Duodenal mucosa (tissue), 2 donors: ENCODE measurements around the gene DCHS2.

Source experiments
- H3K27ac ChIP-seq: one replicate; pipeline ENCODE4 v1.7.0; 2013; ENCODE audit warnings: low read depth, low read length
- H3K27me3 ChIP-seq, 2 donors: one replicate each; pipeline ENCODE4 v1.7.0; 2013; ENCODE audit warnings: low read length in 2 of 2, control low read depth in 1 of 2; ENCODE audit not compliant: insufficient read depth in 2 of 2, control insufficient read depth in 1 of 2
- H3K36me3 ChIP-seq, 2 donors: one replicate each; pipeline ENCODE4 v1.7.0; 2013; ENCODE audit warnings: low read length in 2 of 2, control low read depth in 1 of 2; ENCODE audit not compliant: insufficient read depth in 2 of 2, control insufficient read depth in 1 of 2
- H3K4me1 ChIP-seq, 2 donors: one replicate each; pipeline ENCODE4 v1.7.0; 2013; ENCODE audit warnings: low read length in 2 of 2, control low read depth in 1 of 2; ENCODE audit not compliant: insufficient read depth in 2 of 2, control insufficient read depth in 1 of 2
- H3K4me3 ChIP-seq, 2 donors: one replicate each; pipeline ENCODE4 v1.7.0; 2013; ENCODE audit warnings: low read length in 2 of 2, low read depth in 1 of 2
- H3K9ac ChIP-seq, 2 donors: one replicate each; pipeline ENCODE4 v1.7.0; 2013; ENCODE audit warnings: low read length in 2 of 2, low read depth in 1 of 2
- H3K9me3 ChIP-seq, 2 donors: one replicate each; pipeline ENCODE4 v1.7.0; 2013; ENCODE audit warnings: low read length in 2 of 2, control low read depth in 1 of 2; ENCODE audit not compliant: control insufficient read depth in 1 of 2

The DCHS2 gene

DNA sequence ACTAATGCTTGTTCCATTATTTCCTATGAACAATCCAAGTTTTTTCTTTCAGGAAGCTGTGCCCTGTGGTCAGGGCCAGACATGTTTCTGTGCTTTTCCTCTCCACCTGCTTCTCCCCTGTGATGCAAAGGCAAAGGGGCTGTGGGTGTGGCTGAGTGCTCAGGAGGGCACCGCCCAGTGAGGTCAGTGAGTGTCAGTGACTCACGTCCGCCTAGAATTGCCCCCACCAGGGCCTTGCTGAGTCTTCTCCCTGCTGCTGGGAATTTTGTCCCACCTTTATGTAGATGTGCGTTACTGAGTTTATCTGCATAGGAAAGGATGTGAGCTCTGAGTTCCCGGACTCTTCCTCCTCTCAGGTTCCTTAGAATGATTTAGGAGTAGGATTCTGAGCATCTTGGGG lies 283.2 kb downstream of the DCHS2 start:
- H3K4me3 ChIP-seq, result no peak overlapping the region
- no peaks in the 10 kb centered on the region for H3K4me1 ChIP-seq
- H3K36me3 ChIP-seq, result no peaks in the 10 kb centered on the region
- no peak overlapping the region for H3K9ac ChIP-seq
- H3K9me3 ChIP-seq, result no peaks in the 10 kb centered on the region
- H3K27ac ChIP-seq, result no peak overlapping the region
- H3K27me3 ChIP-seq, result no peaks in the 10 kb centered on the region

DNA sequence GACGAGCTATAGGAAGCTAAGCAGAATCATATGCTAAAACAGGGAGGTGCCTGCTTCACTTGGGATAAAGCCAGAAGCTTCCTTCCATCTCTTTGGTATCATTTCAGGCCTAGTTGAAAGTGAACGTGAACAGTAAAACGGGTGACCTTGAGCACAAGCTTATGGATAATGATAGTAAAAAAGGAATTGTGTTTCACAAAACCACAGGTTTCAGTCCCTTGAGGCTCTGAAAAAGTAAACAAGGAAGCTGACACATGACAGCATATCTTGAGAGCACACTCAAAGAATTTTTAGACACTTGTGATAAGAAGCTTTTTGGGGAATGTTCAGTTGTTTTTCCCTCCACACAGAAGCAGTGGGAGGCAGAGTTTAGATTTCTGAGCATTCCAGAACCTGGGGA lies 286.1 kb downstream of the DCHS2 start:
- Histone ChIP-seq H3K9ac (no peak overlapping the region), H3K4me3 (no peak overlapping the region), H3K27me3 (no peaks in the 10 kb centered on the region), H3K9me3 (no peaks in the 10 kb centered on the region), H3K27ac (no peak overlapping the region), H3K36me3 (no peaks in the 10 kb centered on the region), H3K4me1 (no peaks in the 10 kb centered on the region)

DNA sequence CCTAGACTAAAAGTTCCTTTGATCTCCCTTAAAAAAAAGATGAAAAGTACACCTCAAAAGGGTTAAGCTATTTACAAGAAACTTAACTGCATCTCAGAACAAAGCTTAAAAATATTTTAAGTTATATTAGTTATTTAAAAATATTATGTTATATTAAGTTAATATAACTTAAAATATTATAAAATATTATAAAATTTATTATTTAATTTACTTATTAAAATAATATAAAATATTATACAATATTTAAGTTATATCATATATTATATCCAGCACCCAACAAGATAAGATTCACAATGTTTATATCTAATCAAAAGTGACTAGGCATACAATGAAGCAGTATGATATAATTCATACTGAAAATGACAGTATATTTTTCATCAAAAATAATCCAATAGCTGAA lies 296.9 kb downstream of the DCHS2 start:
- Histone ChIP-seq H3K36me3 (no peaks in the 10 kb centered on the region), H3K27me3 (no peaks in the 10 kb centered on the region), H3K9me3 (no peaks in the 10 kb centered on the region), H3K4me1 (no peaks in the 10 kb centered on the region), H3K9ac (no peak overlapping the region), H3K27ac (no peak overlapping the region), H3K4me3 (no peak overlapping the region)

DNA sequence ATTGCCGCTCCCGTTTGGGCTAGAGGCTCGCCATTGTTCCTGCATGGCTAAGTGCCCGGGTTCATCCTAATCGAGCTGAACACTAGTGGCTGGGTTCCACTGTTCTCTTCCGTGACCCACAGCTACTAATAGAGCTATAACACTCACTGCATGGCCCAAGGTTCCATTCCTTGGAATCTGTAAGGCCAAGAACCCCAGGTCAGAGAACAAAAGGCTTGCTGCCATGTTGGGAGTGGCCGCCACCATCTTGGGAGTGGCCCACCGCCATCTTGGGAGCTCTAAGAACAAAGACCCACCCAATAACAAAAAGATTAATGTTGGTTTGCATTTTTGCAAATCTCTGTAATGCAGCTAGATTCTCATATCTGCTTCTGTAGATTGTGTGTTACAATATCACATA lies 299.0 kb downstream of the DCHS2 start:
- Histone ChIP-seq H3K27me3 (no peaks in the 10 kb centered on the region), H3K4me3 (no peak overlapping the region), H3K36me3 (no peaks in the 10 kb centered on the region), H3K4me1 (no peaks in the 10 kb centered on the region), H3K27ac (no peak overlapping the region), H3K9ac (no peak overlapping the region), H3K9me3 (no peaks in the 10 kb centered on the region)

DNA sequence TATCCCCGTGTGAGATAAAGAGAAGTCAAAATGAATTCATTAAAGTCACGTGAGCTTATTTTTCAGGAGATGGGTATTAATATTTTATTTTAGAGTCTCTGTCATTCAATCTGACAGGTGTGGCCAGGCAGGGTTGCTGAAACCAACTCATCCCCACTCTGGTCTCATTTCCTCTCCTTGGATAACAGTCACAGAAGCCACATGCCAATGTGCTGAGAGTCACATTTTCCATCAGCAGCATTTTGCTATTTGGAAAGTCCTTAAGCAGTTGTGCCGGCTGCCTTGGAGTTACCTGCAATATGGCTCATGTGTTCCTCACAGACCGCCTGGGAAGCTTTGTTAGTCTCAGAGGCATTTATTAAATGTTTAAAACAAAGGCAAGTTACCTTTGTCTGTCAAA lies 302.3 kb downstream of the DCHS2 start:
- no peak overlapping the region for H3K4me3 ChIP-seq
- H3K36me3 ChIP-seq, result no peaks in the 10 kb centered on the region
- no peaks in the 10 kb centered on the region for H3K9me3 ChIP-seq
- H3K9ac ChIP-seq, result no peak overlapping the region
- H3K4me1 ChIP-seq, result no peaks in the 10 kb centered on the region
- no peak overlapping the region for H3K27ac ChIP-seq
- H3K27me3 ChIP-seq, result no peaks in the 10 kb centered on the region

DNA sequence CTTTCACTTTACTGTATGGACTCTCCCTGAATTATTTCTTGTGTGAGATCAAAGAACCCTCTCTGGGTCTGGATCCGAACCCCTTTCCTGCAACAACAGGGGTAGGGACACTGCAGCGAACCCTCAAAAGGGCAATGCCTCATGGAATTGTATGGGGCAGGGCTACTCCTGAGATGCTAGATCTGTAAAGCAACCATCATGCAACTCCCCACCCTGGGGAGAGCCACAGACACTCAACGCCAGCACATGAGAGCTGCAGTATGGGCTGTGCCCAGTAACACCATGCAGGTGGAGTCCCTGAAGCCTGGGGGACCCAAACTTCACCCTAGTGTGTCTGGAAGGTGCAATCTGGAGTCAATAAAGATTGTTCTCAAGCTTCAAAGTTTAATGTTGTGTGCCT lies 304.7 kb downstream of the DCHS2 start:
- no peaks in the 10 kb centered on the region for H3K27me3 ChIP-seq
- H3K4me3 ChIP-seq, result no peak overlapping the region
- H3K4me1 ChIP-seq, result no peaks in the 10 kb centered on the region
- H3K27ac ChIP-seq, result no peak overlapping the region
- H3K9ac ChIP-seq, result no peak overlapping the region
- H3K9me3 ChIP-seq, result no peaks in the 10 kb centered on the region
- no peaks in the 10 kb centered on the region for H3K36me3 ChIP-seq

DNA sequence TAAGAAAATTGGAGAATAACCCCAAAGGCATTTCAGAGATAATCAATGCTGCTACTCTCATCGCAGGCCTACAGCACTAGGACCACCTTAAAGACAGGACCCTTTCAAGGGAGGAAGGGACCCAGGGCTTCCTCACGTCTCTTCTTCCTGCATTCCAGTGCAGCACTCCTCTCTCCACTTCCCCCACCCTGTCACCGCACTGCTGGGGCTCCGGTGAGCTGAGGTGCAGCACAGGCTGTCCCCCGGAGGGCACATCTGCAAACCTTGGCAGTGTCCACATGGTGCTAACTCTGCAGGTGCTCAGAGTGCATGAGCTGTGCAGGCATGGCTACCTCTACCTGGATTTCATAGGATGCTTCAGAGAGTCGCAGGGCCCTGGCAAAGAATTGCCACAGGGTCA lies 305.6 kb downstream of the DCHS2 start:
- Histone ChIP-seq H3K4me1 (no peaks in the 10 kb centered on the region), H3K36me3 (no peaks in the 10 kb centered on the region), H3K27ac (no peak overlapping the region), H3K9ac (no peak overlapping the region), H3K9me3 (no peaks in the 10 kb centered on the region), H3K4me3 (no peak overlapping the region), H3K27me3 (no peaks in the 10 kb centered on the region)

DNA sequence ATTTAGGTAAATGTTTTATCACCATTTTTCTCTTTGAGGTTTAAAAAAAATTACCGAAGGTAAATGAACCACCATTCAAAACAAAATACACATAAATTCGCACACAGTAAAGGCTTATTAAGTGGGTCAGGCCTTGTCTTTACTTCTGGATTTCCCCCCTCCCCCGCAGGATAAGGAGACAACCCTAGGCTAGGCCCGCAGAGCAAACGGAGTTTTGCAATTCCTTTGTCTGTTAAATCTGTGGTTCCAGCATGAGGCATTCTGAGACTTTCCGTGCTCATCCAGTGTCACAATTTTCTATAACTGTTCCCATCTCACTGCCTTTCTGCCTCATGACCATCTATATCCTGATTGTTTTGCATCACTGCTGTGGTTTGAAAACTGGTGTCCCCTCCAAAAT lies 307.4 kb downstream of the DCHS2 start:
- no peaks in the 10 kb centered on the region for H3K9me3 ChIP-seq
- H3K27me3 ChIP-seq, result no peaks in the 10 kb centered on the region
- no peak overlapping the region for H3K27ac ChIP-seq
- no peak overlapping the region for H3K4me3 ChIP-seq
- no peaks in the 10 kb centered on the region for H3K36me3 ChIP-seq
- H3K9ac ChIP-seq, result no peak overlapping the region
- H3K4me1 ChIP-seq, result no peaks in the 10 kb centered on the region

DNA sequence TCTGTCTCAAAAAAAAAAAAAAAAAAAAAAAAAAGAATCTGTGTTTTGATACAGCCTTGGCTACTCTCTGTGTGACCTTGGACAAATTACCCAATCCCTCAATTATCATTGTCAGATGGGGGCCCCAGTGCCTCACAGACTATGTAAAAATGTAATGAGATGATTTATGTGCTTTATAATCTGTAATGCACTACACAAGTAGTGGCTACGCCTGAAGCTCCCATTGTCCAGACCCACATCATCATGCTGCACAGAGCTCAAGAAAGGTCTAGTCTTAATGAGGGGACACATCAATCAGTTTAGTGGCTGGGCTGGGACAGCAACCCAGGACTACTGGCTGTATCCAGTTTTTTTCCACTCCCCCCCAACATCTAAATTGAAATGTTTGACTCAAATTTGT lies 308.3 kb downstream of the DCHS2 start:
- Histone ChIP-seq H3K36me3 (no peaks in the 10 kb centered on the region), H3K27ac (no peak overlapping the region), H3K27me3 (no peaks in the 10 kb centered on the region), H3K9ac (no peak overlapping the region), H3K4me1 (no peaks in the 10 kb centered on the region), H3K9me3 (no peaks in the 10 kb centered on the region), H3K4me3 (no peak overlapping the region)
